Measurements from ENCODE around the gene SP140L. TPM values are rescaled to one million over a fixed set of nuclear protein-coding genes. Genes with fewer than 3 reads are reported as not detected.

SP140L gene
- total RNA-seq, 1 experiment from 2014 or later, result 20.3 TPM

GRCh38 chr2:230312638-230313037, 14.4 kb upstream of the SP140L start:
- H3K36me3 Mint-ChIP-seq (ENCODE audit: insufficient read depth, unreplicated experiment), result no peaks in the 10 kb centered on the region
- no peak overlapping the region for H3K27ac Mint-ChIP-seq (ENCODE audit: low read depth, unreplicated experiment)
- no peaks in the 10 kb centered on the region for H3K4me1 Mint-ChIP-seq (ENCODE audit: insufficient read depth, unreplicated experiment)
- TF ChIP-seq CTCF (IDR thresholded peaks at IDR 0.05; ENCODE audit: unreplicated experiment), result no peak
- POLR2A ChIA-PET, result interaction anchor here (0.6 to 1.2 kb wide), 2 partner anchors 9 to 1466 kb away, joined by 3 to 4 read pairs; no protein-coding TSS in a partner anchor
- no peaks in the 10 kb centered on the region for H3K27me3 Mint-ChIP-seq (ENCODE audit: insufficient read depth, unreplicated experiment)
- no peaks in the 10 kb centered on the region for H3K9me3 Mint-ChIP-seq (ENCODE audit: unreplicated experiment)
- intact Hi-C loops (cut with micrococcal nuclease), result no loop called here
- CTCF ChIA-PET, result no interaction called here
- no peak overlapping the region for H3K4me3 Mint-ChIP-seq (ENCODE audit: unreplicated experiment)
- no TSS peak for BruUV-seq (replicated peaks)
- no peak for DNase-seq (ENCODE audit: unreplicated experiment)

- Mint-ChIP-seq H3K9me3 (ENCODE audit: unreplicated experiment) (no peaks in the 10 kb centered on the region), H3K27me3 (ENCODE audit: insufficient read depth, unreplicated experiment) (no peaks in the 10 kb centered on the region), H3K27ac (ENCODE audit: low read depth, unreplicated experiment) (no peak overlapping the region), H3K36me3 (ENCODE audit: insufficient read depth, unreplicated experiment) (no peaks in the 10 kb centered on the region), H3K4me3 (ENCODE audit: unreplicated experiment) (no peak overlapping the region), H3K4me1 (ENCODE audit: insufficient read depth, unreplicated experiment) (no peaks in the 10 kb centered on the region)
- CTCF ChIA-PET, result interaction anchor here (0.7 to 0.8 kb wide), 2 partner anchors 11 to 107 kb away, joined by 3 read pairs; no protein-coding TSS in a partner anchor
- no peak for TF ChIP-seq CTCF (IDR thresholded peaks at IDR 0.05; ENCODE audit: unreplicated experiment)
- BruUV-seq (replicated peaks), result no TSS peak
- POLR2A ChIA-PET, result interaction anchor here (0.7 to 1.6 kb wide), 2 partner anchors 10 to 174 kb away, joined by 3 to 9 read pairs; partner anchors contain the start of gene SP140L
- intact Hi-C loops (cut with micrococcal nuclease), result no loop called here
- DNase-seq (ENCODE audit: unreplicated experiment), result no peak
Measured at GRCh38 chr2:230317366-230317765, 9.6 kb upstream of the SP140L start.

GRCh38 chr2:230318190-230319121, 8.5 kb upstream of the SP140L start:
- Mint-ChIP-seq H3K9me3 (ENCODE audit: unreplicated experiment) (no peaks in the 10 kb centered on the region), H3K27me3 (ENCODE audit: insufficient read depth, unreplicated experiment) (no peaks in the 10 kb centered on the region), H3K36me3 (ENCODE audit: insufficient read depth, unreplicated experiment) (no peaks in the 10 kb centered on the region), H3K4me3 (ENCODE audit: unreplicated experiment) (no peak overlapping the region), H3K27ac (ENCODE audit: low read depth, unreplicated experiment) (no peak overlapping the region), H3K4me1 (ENCODE audit: insufficient read depth, unreplicated experiment) (no peaks in the 10 kb centered on the region)
- intact Hi-C loops (cut with micrococcal nuclease), result no loop called here
- ChIA-PET POLR2A (no interaction called here), CTCF (no interaction called here)
- no TSS peak for BruUV-seq (replicated peaks)
- TF ChIP-seq CTCF (IDR thresholded peaks at IDR 0.05; ENCODE audit: unreplicated experiment), result no peak
- no peak for DNase-seq (ENCODE audit: unreplicated experiment)

GRCh38 chr2:230319211-230319862, 7.7 kb upstream of the SP140L start:
- H3K36me3 Mint-ChIP-seq (ENCODE audit: insufficient read depth, unreplicated experiment), result no peaks in the 10 kb centered on the region

More at GRCh38 chr2:230319211-230319862, 7.7 kb upstream of the SP140L start:
- no peak overlapping the region for H3K4me3 Mint-ChIP-seq (ENCODE audit: unreplicated experiment)
- POLR2A ChIA-PET, result no interaction called here
- H3K27me3 Mint-ChIP-seq (ENCODE audit: insufficient read depth, unreplicated experiment), result no peaks in the 10 kb centered on the region
- TF ChIP-seq CTCF (IDR thresholded peaks at IDR 0.05; ENCODE audit: unreplicated experiment), result no peak
- no peak for DNase-seq (ENCODE audit: unreplicated experiment)
- H3K9me3 Mint-ChIP-seq (ENCODE audit: unreplicated experiment), result no peaks in the 10 kb centered on the region
- intact Hi-C loops (cut with micrococcal nuclease), result no loop called here
- no peaks in the 10 kb centered on the region for H3K4me1 Mint-ChIP-seq (ENCODE audit: insufficient read depth, unreplicated experiment)
- BruUV-seq (replicated peaks), result no TSS peak
- CTCF ChIA-PET, result no interaction called here
- no peak overlapping the region for H3K27ac Mint-ChIP-seq (ENCODE audit: low read depth, unreplicated experiment)
